H1 (cell line): ENCODE measurements around the gene BARHL1. TPM values are rescaled to one million over a fixed set of nuclear protein-coding genes. Genes with fewer than 3 reads are reported as not detected.

ENCODE experiments used
- CTCF ChIA-PET: fragments of 300-600 bp; sonication (Branson Sonifier 250); formaldehyde crosslinking; loops from one replicate; lab custom pipeline; 2021; ENCODE audit not compliant: partially characterized antibody; lab: Charles Lee
- POLR2A ChIA-PET: fragments of 300-600 bp; sonication (Branson Sonifier 250); formaldehyde crosslinking; loops from one replicate; lab custom pipeline; 2021; ENCODE audit warnings: inconsistent platforms; ENCODE audit not compliant: partially characterized antibody; lab: Charles Lee
- DNase-seq, 2 experiments: peaks; one replicate each; pipeline versions ENCODE4 v3.0.0 to v3.0.0-alpha.2; 2010 to 2022; ENCODE audit warnings: low spot score in 2 of 2, low read depth in 1 of 2, mixed read lengths in 1 of 2
- FAIRE-seq: peaks from 2 replicates; lab custom pipeline; 2011; peaks lifted over from hg19 to GRCh38; lab: Jason Lieb, UNC
- H2AFZ ChIP-seq: 2 replicates; pipeline ENCODE4 v1.8.1; 2012; ENCODE audit warnings: low read length, inconsistent platforms
- H2AK5ac ChIP-seq: 2 replicates; pipeline ENCODE4 v1.6.1; 2013; ENCODE audit warnings: low read depth, low read length
- H2BK120ac ChIP-seq: replicated peaks from 2 replicates; pipeline ENCODE3; 2013; ENCODE audit warnings: low read depth, low read length, inconsistent platforms
- H2BK12ac ChIP-seq: 2 replicates; pipeline ENCODE4 v1.6.1; 2013; ENCODE audit warnings: low read depth, low read length
- H2BK15ac ChIP-seq: 2 replicates; pipeline ENCODE4 v1.6.1; 2013; ENCODE audit warnings: low read length
- H2BK20ac ChIP-seq: 2 replicates; pipeline ENCODE4 v1.6.1; 2013; ENCODE audit warnings: low read length
- H2BK5ac ChIP-seq: 2 replicates; pipeline ENCODE4 v1.6.1; 2013; ENCODE audit warnings: low read depth, low read length
- H3K14ac ChIP-seq: 2 replicates; pipeline ENCODE4 v1.6.1; 2013; ENCODE audit warnings: inconsistent platforms; ENCODE audit not compliant: insufficient read length
- H3K18ac ChIP-seq: 2 replicates; pipeline ENCODE4 v1.6.1; 2013; ENCODE audit warnings: low read length; ENCODE audit errors: extremely low read depth
- H3K23ac ChIP-seq: 2 replicates; pipeline ENCODE4 v1.6.1; 2013; ENCODE audit warnings: inconsistent platforms; ENCODE audit not compliant: insufficient read length
- H3K23me2 ChIP-seq: 2 replicates; pipeline ENCODE4 v1.6.1; 2013; ENCODE audit warnings: low read depth, low read length
- H3K27ac ChIP-seq: 2 replicates; pipeline ENCODE4 v1.6.1; 2011; ENCODE audit warnings: low read depth, low read length, inconsistent platforms
- H3K27me3 ChIP-seq, 4 experiments: replicated peaks in 1 of 4; 1 replicate in 1 of 4; 2 replicates in 3 of 4; pipeline versions ENCODE4 v1.6.1 to v1.8.1; 2011 to 2013; ENCODE audit warnings: low read length in 3 of 4, mild to moderate bottlenecking in 3 of 4, inconsistent platforms in 2 of 4, mixed read lengths in 2 of 4, moderate library complexity in 1 of 4; ENCODE audit not compliant: control insufficient read depth in 3 of 4, insufficient read depth in 3 of 4; ENCODE audit errors: extremely low read depth in 1 of 4
- H3K36me3 ChIP-seq, 4 experiments: 2 replicates each; pipeline versions ENCODE4 v1.6.1 to v1.8.1; 2011 to 2013; ENCODE audit warnings: mild to moderate bottlenecking in 4 of 4, low read length in 3 of 4, moderate library complexity in 2 of 4, control low read depth in 1 of 4, inconsistent platforms in 1 of 4; ENCODE audit not compliant: insufficient read depth in 4 of 4, control insufficient read depth in 2 of 4
- H3K4ac ChIP-seq: replicated peaks from 2 replicates; pipeline ENCODE3; 2013; ENCODE audit warnings: low read length, low read depth, mixed read lengths, inconsistent platforms; ENCODE audit not compliant: insufficient read length
- H3K4me1 ChIP-seq, 4 experiments: replicated peaks in 1 of 4; 1 replicate in 1 of 4; 2 replicates in 3 of 4; pipeline versions ENCODE4 v1.6.1 to v1.8.1; 2011 to 2013; ENCODE audit warnings: low read length in 3 of 4, inconsistent platforms in 2 of 4, mixed read lengths in 1 of 4; ENCODE audit not compliant: insufficient read depth in 4 of 4, control insufficient read depth in 3 of 4
- H3K4me2 ChIP-seq, 2 experiments: 2 replicates each; pipeline versions ENCODE4 v1.6.1 to v1.8.1; 2011 to 2013; ENCODE audit warnings: low read depth in 2 of 2, low read length in 2 of 2, control low read depth in 1 of 2, inconsistent platforms in 1 of 2, mild to moderate bottlenecking in 1 of 2; ENCODE audit not compliant: insufficient read depth in 1 of 2
- H3K4me3 ChIP-seq, 4 experiments: fragments of 200-600, 300-600 bp in 1 of 4; sonication (generic), shearing (Covaris generic), sonication (Bioruptor Twin) in 1 of 4; 2 replicates each; pipeline versions ENCODE4 v1.5.1 to v1.8.1; 2011 to 2016; ENCODE audit warnings: low read length in 4 of 4, low read depth in 3 of 4, control low read depth in 2 of 4, inconsistent platforms in 2 of 4, mild to moderate bottlenecking in 2 of 4, mixed read lengths in 1 of 4, moderate library complexity in 1 of 4; ENCODE audit not compliant: insufficient read depth in 2 of 4; ENCODE audit errors: extremely low read depth in 1 of 4
- H3K56ac ChIP-seq: replicated peaks from 2 replicates; pipeline ENCODE3; 2013; ENCODE audit warnings: low read depth, mild to moderate bottlenecking, mixed read lengths, low read length, inconsistent platforms; ENCODE audit not compliant: insufficient read length
- H3K79me1 ChIP-seq: 2 replicates; pipeline ENCODE4 v1.6.1; 2013; ENCODE audit warnings: low read depth, low read length, control low read depth
- H3K79me2 ChIP-seq, 2 experiments: 2 replicates each; pipeline versions ENCODE4 v1.6.1 to v1.8.1; 2012 to 2013; ENCODE audit warnings: low read length in 2 of 2, mild to moderate bottlenecking in 2 of 2, inconsistent platforms in 1 of 2; ENCODE audit not compliant: insufficient read depth in 2 of 2, control insufficient read depth in 1 of 2
- H3K9ac ChIP-seq, 4 experiments: replicated peaks in 1 of 4; 1 replicate in 1 of 4; 2 replicates in 3 of 4; pipeline versions ENCODE4 v1.6.1 to v1.8.1; 2011 to 2013; ENCODE audit warnings: low read depth in 3 of 4, low read length in 3 of 4, control low read depth in 2 of 4, mild to moderate bottlenecking in 2 of 4, moderate library complexity in 2 of 4, inconsistent platforms in 1 of 4; ENCODE audit errors: extremely low read depth in 1 of 4
- H3K9me3 ChIP-seq, 2 experiments: 2 replicates each; pipeline versions ENCODE4 v1.6.1 to v1.8.1; 2012 to 2013; ENCODE audit warnings: mild to moderate bottlenecking in 2 of 2, moderate library complexity in 2 of 2, control low read depth in 1 of 2, inconsistent platforms in 1 of 2, low read depth in 1 of 2, low read length in 1 of 2, mixed read lengths in 1 of 2; ENCODE audit not compliant: insufficient read depth in 2 of 2
- H4K20me1 ChIP-seq, 2 experiments: replicated peaks in 1 of 2; 2 replicates each; pipeline versions ENCODE3 to v1.8.1; 2011 to 2013; ENCODE audit warnings: inconsistent platforms in 2 of 2, low read length in 2 of 2, mild to moderate bottlenecking in 1 of 2; ENCODE audit not compliant: insufficient read depth in 2 of 2, control insufficient read depth in 1 of 2
- H4K5ac ChIP-seq: 2 replicates; pipeline ENCODE4 v1.6.1; 2013; ENCODE audit warnings: low read length, low read depth, mixed read lengths, inconsistent platforms; ENCODE audit not compliant: insufficient read length
- H4K8ac ChIP-seq: 2 replicates; pipeline ENCODE4 v1.8.0; 2013; ENCODE audit warnings: mild to moderate bottlenecking, moderate library complexity, low read length, inconsistent platforms; ENCODE audit not compliant: insufficient read depth; ENCODE audit errors: extremely low read depth
- H4K91ac ChIP-seq: replicated peaks from 2 replicates; pipeline ENCODE3; 2013; ENCODE audit warnings: low read length, mixed read lengths, inconsistent platforms; ENCODE audit not compliant: insufficient read length
- BRCA1 ChIP-seq: IDR thresholded peaks from 2 replicates; pipeline ENCODE4 v1.6.1; 2012; ENCODE audit warnings: low read depth, low read length, improper control_type of control experiment
- CTBP2 ChIP-seq: IDR thresholded peaks from 2 replicates; pipeline ENCODE4 v1.7.0; 2011; ENCODE audit warnings: borderline replicate concordance, mild to moderate bottlenecking, moderate library complexity, mixed read lengths, low read length; ENCODE audit not compliant: insufficient read depth, insufficient read length
- WGBS, 2 experiments: shearing (Covaris generic) in 1 of 2; methylation state at CpG; one replicate each; pipeline versions ENCODE4 v1.1.6 to v1.1.7; 2013 to 2015; ENCODE audit warnings: low lambda C conversion rate in 2 of 2, mixed read lengths in 2 of 2, inconsistent platforms in 1 of 2, low coverage in 1 of 2, missing lambda C conversion rate in 1 of 2; ENCODE audit not compliant: insufficient replicate concordance in 2 of 2, insufficient coverage in 1 of 2, insufficient read length in 1 of 2; ENCODE audit errors: extremely low coverage in 1 of 2, missing lambda C conversion rate in 1 of 2; 5-methylcytosine and 5-hydroxymethylcytosine counted together
- polyA plus RNA-seq, 7 experiments: library from polyadenylated mRNA; depleted of rRNA in 3 of 7; stranded (reverse) in 5 of 7; unstranded in 2 of 7; fragments of >200 nt in 5 of 7; fragments of 200-250 nt in 2 of 7; gene quantifications; 1 replicate in 5 of 7; 2 replicates in 1 of 7; 4 replicates in 1 of 7; pipeline versions ENCODE4 v1.2.1 to v1.2.3, GENCODE V29; 2011 to 2013; ENCODE audit warnings: missing spikeins in 2 of 7, mixed read lengths in 2 of 7
- total RNA-seq: library from RNA; stranded (reverse); fragmentation: NEBNext Ultra II Directional; extraction: Animal tissue kit (Norgen Biotek cat#: 25700); gene quantifications from 2 replicates; pipeline ENCODE4 v1.2.1, GENCODE V29; 2021

Gene BARHL1
- total and polyA plus RNA-seq, 2 of the 8 experiments (the other 6 are each of a cell fraction or from before 2014, with no cell fraction given) = not detected

- FAIRE-seq = no peak
- no peak overlapping the region for H4K5ac ChIP-seq
- H3K4me2 ChIP-seq = no peak overlapping the region
- no peak overlapping the region for H4K8ac ChIP-seq
- H3K9ac ChIP-seq = no peak overlapping the region
- peaks cover 0 to 1% of the 10 kb centered on the region in 2 experiments for H4K20me1 ChIP-seq
- H3K18ac ChIP-seq = no peak overlapping the region
- H3K36me3 ChIP-seq = peaks cover 2 to 32% (median 13%) of the 10 kb centered on the region in 4 experiments
- no peaks in the 10 kb centered on the region for H3K9me3 ChIP-seq
- no peak overlapping the region for H3K56ac ChIP-seq
- ChIA-PET POLR2A (no interaction called here), CTCF (no interaction called here)
- H3K4me1 ChIP-seq = peaks cover 4 to 11% (median 6%) of the 10 kb centered on the region in 4 experiments; a peak in 4 of 7 replicates
- no peak overlapping the region for H2BK5ac ChIP-seq
- H2AFZ ChIP-seq = no peak overlapping the region
- no peak overlapping the region for H2BK15ac ChIP-seq
- no peaks in the 10 kb centered on the region for H3K23me2 ChIP-seq
- no peak overlapping the region for H2BK20ac ChIP-seq
- no peak overlapping the region for H2BK12ac ChIP-seq
- no peak overlapping the region for H4K91ac ChIP-seq
- no peak overlapping the region for H3K4me3 ChIP-seq
- no peaks in the 10 kb centered on the region for H3K79me2 ChIP-seq
- H3K23ac ChIP-seq = no peak overlapping the region
- no peak overlapping the region for H2BK120ac ChIP-seq
- 93% methylated on average over 5 of the region's 5 CpGs; no CpG with 5 or more reads in 1 of the 2 experiments for WGBS, 2 experiments
- H3K27me3 ChIP-seq = no peaks in the 10 kb centered on the region
- no peak for DNase-seq
- H3K27ac ChIP-seq = no peak overlapping the region
- no peaks in the 10 kb centered on the region; the same call in 1 of the 2 replicates for H3K79me1 ChIP-seq
- H3K4ac ChIP-seq = no peak overlapping the region
- H2AK5ac ChIP-seq = no peak overlapping the region
- no peak overlapping the region for H3K14ac ChIP-seq
- TF ChIP-seq CTBP2 (no peak), BRCA1 (no peak)
These were observed 34.3 kb downstream of the BARHL1 start for GRCh38 chr9:132616725-132617124.
